ENCODE results near the gene LYRM7.

DNA sequence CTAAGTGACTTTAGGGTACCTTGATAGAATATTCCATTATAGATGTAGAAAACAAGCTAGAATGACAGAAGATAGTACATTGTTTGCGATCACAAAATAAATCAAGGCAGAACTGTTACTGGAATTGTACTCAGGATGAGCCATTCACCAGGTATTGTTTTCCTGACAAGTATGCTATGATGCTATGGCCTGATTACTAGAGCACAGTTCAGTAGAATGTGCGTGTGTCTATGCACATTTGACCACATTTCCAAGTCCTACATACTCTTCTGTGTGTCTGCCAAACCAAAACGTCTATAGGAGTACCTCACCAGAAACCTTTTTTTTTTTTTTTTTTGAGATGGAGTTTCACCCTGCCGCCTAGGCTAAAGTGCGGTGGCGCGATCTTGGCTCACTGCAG, 49.8 kb downstream of the LYRM7 start:
- TF ChIP-seq POLR2AphosphoS5 (IDR thresholded peaks at IDR 0.05; ENCODE audit: low read depth) = no peak
- TF ChIP-seq, protein P1, sequence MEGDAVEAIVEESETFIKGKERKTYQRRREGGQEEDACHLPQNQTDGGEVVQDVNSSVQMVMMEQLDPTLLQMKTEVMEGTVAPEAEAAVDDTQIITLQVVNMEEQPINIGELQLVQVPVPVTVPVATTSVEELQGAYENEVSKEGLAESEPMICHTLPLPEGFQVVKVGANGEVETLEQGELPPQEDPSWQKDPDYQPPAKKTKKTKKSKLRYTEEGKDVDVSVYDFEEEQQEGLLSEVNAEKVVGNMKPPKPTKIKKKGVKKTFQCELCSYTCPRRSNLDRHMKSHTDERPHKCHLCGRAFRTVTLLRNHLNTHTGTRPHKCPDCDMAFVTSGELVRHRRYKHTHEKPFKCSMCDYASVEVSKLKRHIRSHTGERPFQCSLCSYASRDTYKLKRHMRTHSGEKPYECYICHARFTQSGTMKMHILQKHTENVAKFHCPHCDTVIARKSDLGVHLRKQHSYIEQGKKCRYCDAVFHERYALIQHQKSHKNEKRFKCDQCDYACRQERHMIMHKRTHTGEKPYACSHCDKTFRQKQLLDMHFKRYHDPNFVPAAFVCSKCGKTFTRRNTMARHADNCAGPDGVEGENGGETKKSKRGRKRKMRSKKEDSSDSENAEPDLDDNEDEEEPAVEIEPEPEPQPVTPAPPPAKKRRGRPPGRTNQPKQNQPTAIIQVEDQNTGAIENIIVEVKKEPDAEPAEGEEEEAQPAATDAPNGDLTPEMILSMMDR (IDR thresholded peaks at IDR 0.05; ENCODE audit: insufficient read depth, low read length) = no peak
- TF ChIP-seq, protein P2, sequence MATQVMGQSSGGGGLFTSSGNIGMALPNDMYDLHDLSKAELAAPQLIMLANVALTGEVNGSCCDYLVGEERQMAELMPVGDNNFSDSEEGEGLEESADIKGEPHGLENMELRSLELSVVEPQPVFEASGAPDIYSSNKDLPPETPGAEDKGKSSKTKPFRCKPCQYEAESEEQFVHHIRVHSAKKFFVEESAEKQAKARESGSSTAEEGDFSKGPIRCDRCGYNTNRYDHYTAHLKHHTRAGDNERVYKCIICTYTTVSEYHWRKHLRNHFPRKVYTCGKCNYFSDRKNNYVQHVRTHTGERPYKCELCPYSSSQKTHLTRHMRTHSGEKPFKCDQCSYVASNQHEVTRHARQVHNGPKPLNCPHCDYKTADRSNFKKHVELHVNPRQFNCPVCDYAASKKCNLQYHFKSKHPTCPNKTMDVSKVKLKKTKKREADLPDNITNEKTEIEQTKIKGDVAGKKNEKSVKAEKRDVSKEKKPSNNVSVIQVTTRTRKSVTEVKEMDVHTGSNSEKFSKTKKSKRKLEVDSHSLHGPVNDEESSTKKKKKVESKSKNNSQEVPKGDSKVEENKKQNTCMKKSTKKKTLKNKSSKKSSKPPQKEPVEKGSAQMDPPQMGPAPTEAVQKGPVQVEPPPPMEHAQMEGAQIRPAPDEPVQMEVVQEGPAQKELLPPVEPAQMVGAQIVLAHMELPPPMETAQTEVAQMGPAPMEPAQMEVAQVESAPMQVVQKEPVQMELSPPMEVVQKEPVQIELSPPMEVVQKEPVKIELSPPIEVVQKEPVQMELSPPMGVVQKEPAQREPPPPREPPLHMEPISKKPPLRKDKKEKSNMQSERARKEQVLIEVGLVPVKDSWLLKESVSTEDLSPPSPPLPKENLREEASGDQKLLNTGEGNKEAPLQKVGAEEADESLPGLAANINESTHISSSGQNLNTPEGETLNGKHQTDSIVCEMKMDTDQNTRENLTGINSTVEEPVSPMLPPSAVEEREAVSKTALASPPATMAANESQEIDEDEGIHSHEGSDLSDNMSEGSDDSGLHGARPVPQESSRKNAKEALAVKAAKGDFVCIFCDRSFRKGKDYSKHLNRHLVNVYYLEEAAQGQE (IDR thresholded peaks at IDR 0.05; ENCODE audit: insufficient replicate concordance, low read depth) = no peak
- TF ChIP-seq GABPA (IDR thresholded peaks at IDR 0.05; ENCODE audit: low read depth) = no peak
- TF ChIP-seq SPI1 (IDR thresholded peaks at IDR 0.05; ENCODE audit: borderline replicate concordance, low read depth) = no peak
